GM12873 (cell line): ENCODE data around the gene TMEM61.
A peak's percentile ranks its signal among the peaks of the same experiment; 100 is the strongest.

ENCODE experiments used
- CTCF ChIP-seq: IDR thresholded peaks from 2 replicates; pipeline ENCODE4 v1.5.1; 2012; ENCODE audit warnings: low read depth, mild to moderate bottlenecking, moderate library complexity, low read length, control low read depth; ENCODE audit not compliant: insufficient read depth; ENCODE audit errors: missing control alignments

Gene TMEM61

GRCh38 chr1:54967372-54967771, 13.1 kb upstream of the TMEM61 start:
- no peak for TF ChIP-seq CTCF

DNA sequence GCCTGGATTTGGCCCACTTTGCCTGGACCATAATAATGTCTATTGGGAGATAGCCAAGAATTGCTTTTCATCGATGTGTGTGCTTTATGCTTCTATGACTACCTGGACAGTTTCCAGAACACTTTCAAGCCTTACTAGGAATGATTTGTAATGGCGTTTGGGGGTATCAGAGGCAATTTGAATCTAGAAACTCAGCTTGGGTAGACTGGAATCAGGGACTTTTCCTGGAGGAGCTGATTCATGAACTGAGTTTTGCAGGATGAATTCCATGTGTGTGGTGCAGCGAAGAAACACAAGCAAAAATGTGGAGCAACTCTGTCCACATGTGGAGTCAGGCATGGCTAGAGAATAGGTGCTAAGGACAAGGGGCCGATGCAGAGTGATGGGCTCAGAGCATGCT, 11.9 kb upstream of the TMEM61 start:
- TF ChIP-seq CTCF = no peak

GRCh38 chr1:54969879-54970278, 10.5 kb upstream of the TMEM61 start:
- TF ChIP-seq CTCF = no peak

DNA sequence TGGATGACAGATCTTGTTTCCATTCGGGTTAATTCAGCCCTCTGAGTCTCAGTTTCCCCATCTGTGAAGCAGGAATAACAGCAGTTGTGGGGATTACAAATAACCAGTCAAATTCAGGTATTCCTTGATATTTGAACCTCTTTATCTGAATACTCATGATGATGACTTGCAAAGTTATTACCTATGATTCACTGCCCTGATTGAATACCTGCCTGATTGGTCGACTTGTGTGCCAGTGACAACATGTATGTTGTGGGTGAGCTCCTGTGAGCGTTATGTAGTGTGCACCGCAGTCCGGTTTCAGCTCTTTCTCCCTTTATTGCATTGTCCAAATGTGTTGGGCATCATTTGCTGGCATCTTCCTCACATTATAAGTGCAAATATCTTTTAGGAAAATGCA, 9.5 kb upstream of the TMEM61 start:
- no peak for TF ChIP-seq CTCF

DNA sequence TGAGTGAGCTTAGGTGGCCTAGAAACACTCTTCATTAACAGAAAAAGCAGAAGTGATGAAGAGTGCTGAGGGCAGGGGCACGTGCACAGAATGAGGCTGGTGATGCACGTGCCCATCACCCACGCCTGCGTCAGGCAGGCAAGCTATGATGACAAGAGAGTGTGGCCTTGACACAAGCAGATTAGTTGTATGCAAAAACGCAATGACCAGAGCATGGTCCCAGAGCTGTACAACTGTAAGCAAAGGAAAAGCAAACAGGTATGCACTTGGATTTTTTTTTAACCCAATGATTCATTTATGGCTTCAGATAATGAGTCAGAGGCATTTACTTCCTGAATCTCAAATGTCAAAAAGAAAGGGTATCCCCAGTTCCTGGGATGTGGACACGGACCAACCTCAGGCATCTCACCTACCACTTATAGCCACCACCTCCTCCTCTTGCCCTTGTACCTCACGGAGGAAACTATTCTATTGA, 9.1 kb upstream of the TMEM61 start:
- no peak for TF ChIP-seq CTCF

DNA sequence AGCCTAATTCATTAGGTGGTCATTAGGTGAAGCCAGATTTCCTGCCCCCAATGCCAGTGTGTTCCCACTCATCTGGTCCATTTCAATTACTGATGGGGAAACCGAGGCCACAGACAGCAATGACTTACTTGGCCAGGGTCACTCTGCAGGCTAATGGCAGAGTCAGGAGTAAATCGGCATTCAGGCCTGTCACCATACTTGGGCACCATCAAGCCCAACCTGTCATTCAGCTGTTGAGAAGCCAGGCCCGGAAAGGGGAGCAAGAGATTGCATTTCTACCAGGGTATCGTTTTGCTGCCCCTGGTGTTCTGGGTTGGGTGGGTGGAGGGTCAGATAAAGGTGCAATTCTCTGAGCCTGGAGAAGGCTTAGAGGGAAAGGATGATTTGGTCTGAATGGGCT, 8.0 kb upstream of the TMEM61 start:
- no peak for TF ChIP-seq CTCF

DNA sequence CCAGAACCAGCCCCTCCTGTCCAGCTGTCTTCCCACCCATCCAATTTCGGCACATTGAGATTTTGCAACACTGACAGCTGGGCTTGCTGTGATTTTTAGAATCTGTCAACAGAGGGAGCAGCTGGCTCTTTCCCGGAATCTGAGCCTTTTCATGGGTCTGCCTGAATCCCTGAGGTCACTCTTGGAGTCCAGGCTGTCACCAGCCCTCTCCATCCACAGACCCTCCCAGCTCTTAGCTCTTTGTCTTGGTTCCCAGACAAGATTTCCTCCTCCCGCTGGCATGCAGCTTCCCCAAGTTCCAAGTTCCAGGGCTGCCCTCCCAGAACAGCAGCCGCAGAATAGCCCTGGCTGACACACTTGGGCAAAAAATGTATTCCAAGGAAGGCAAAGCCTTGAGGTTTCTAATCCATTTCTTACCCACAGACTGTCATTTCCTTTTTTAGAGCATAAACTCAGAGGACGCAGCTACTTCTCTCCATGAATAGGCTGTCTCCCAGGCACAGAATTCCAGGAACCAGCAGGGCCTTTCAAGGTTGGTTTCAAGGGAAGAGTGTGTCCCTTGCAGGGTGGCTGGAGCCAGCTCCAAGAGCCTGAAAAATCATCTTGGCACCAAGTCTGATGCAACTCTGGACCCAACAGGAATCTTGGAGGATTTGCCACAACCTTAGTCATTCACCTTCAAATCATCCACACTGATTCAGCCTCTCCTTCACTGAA, 7.1 kb upstream of the TMEM61 start:
- TF ChIP-seq CTCF = peak; percentile 26
